Kidney (tissue), 14 donors: ENCODE results near the gene URGCP. TPM values are rescaled to one million over a fixed set of nuclear protein-coding genes. Genes with fewer than 3 reads are reported as not detected.
A peak's percentile ranks its signal among the peaks of the same experiment; 100 is the strongest.

Experiments
- DNase-seq, 5 donors: peaks; one replicate each; pipeline ENCODE4 v3.0.0-alpha.2; 2013 to 2020
- FAIRE-seq: peaks from 2 replicates; lab custom pipeline; 2012; peaks lifted over from hg19 to GRCh38; lab: Jason Lieb, UNC
- H3K27ac ChIP-seq, 2 donors: one replicate each; pipeline ENCODE4 v1.7.0; 2013; ENCODE audit warnings: low read depth in 2 of 2, low read length in 2 of 2, inconsistent platforms in 1 of 2
- H3K27me3 ChIP-seq: one replicate; pipeline ENCODE4 v1.7.1; 2013; ENCODE audit warnings: low read length, inconsistent platforms; ENCODE audit not compliant: control insufficient read depth, insufficient read depth
- H3K36me3 ChIP-seq, 3 donors: one replicate each; pipeline versions ENCODE4 v1.7.0 to v1.7.1; 2013; ENCODE audit warnings: low read length in 3 of 3, control low read depth in 1 of 3, inconsistent platforms in 1 of 3; ENCODE audit not compliant: insufficient read depth in 3 of 3, control insufficient read depth in 2 of 3
- H3K4me1 ChIP-seq, 3 donors: one replicate each; pipeline versions ENCODE4 v1.7.0 to v1.7.1; 2013; ENCODE audit warnings: low read length in 3 of 3, inconsistent platforms in 1 of 3, low read depth in 1 of 3; ENCODE audit not compliant: control insufficient read depth in 2 of 3, insufficient read depth in 2 of 3
- H3K4me3 ChIP-seq, 3 donors: one replicate each; pipeline versions ENCODE4 v1.7.0 to v1.8.1; 2013; ENCODE audit warnings: low read length in 3 of 3, control low read depth in 1 of 3, inconsistent platforms in 1 of 3
- H3K9ac ChIP-seq, 3 donors: one replicate each; pipeline versions ENCODE4 v1.7.0 to v1.7.1; 2013; ENCODE audit warnings: low read length in 3 of 3, control low read depth in 1 of 3, inconsistent platforms in 1 of 3
- H3K9me3 ChIP-seq, 3 donors: one replicate each; pipeline versions ENCODE4 v1.7.0 to v1.7.1; 2013; ENCODE audit warnings: low read length in 3 of 3, control low read depth in 1 of 3, inconsistent platforms in 1 of 3; ENCODE audit not compliant: control insufficient read depth in 2 of 3, insufficient read depth in 1 of 3
- intact Hi-C: fragments of 100-400 bp; cut with DNase I; formaldehyde crosslinking; loops from one replicate; pipeline ENCODE4 v1.11.1; 2022
- polyA plus RNA-seq: library from polyadenylated mRNA; stranded (reverse); fragments of 350-450 nt; fragmentation: Illumina TruSeq; extraction: RNeasy Lipid Tissue Mini Kit (QIAGEN cat#74804); gene quantifications from one replicate; pipeline ENCODE4 v1.2.3, GENCODE V29; 2014; ENCODE audit warnings: low read depth, low replicate concordance; ENCODE audit not compliant: insufficient read depth
- total RNA-seq: library from RNA; stranded (reverse); fragmentation: NEBNext Ultra II Directional; extraction: Animal tissue kit (Norgen Biotek cat#: 25700); gene quantifications from one replicate; pipeline ENCODE4 v1.2.1, GENCODE V29; 2021
- TF ChIP-seq, protein P1 (sequence below): IDR thresholded peaks from 3 replicates; pipeline ENCODE4 v1.5.1; 2012; ENCODE audit warnings: mild to moderate bottlenecking, moderate library complexity, borderline replicate concordance; ENCODE audit not compliant: insufficient read depth; ENCODE audit errors: extremely low read depth
- donor health status: control.
- donor health status: control.
- donor health status: control.
- donor health status: control.
- donor health status: control.
- donor health status: DM: yes; HTN: yes; CAD: no.
- donor health status: Normal renal cell carcinoma (clear cell type).

Gene URGCP
- total and polyA plus RNA-seq, 2 donors from 2014 or later: 32.9 to 41.0 TPM

DNA sequence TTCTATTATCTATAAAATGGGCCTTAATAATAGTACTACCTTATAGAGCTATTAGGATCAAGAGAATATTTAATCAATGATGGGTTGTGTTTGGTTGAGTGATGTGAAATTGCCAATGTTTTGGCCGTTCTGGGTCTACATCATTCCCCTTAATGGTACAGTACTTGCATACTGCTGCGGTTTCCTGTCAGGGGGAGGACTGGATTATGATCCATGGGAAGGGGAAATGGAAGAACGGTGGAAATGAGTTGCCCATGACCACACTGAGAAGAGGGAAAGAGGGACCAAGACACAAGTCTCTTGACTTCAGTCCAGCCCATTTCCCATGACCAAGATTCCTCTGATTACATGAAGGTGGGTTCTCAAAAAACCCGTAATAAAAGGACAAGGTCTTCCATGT, 36.1 kb downstream of the URGCP start:
- Histone ChIP-seq H3K4me1 (peaks cover 0 to 8% (median 0%) of the 10 kb centered on the region in 3 donors), H3K9me3 (no peaks in the 10 kb centered on the region), H3K9ac (no peak overlapping the region), H3K27me3 (no peaks in the 10 kb centered on the region), H3K4me3 (peak overlapping the region in 1 of 3 donors; percentile 83), H3K36me3 (peaks cover 3 to 17% (median 5%) of the 10 kb centered on the region in 3 donors), H3K27ac (no peak overlapping the region)
- DNase-seq (no peak), FAIRE-seq (no peak)
- intact Hi-C loops: no loop called here
- TF ChIP-seq, protein P1, sequence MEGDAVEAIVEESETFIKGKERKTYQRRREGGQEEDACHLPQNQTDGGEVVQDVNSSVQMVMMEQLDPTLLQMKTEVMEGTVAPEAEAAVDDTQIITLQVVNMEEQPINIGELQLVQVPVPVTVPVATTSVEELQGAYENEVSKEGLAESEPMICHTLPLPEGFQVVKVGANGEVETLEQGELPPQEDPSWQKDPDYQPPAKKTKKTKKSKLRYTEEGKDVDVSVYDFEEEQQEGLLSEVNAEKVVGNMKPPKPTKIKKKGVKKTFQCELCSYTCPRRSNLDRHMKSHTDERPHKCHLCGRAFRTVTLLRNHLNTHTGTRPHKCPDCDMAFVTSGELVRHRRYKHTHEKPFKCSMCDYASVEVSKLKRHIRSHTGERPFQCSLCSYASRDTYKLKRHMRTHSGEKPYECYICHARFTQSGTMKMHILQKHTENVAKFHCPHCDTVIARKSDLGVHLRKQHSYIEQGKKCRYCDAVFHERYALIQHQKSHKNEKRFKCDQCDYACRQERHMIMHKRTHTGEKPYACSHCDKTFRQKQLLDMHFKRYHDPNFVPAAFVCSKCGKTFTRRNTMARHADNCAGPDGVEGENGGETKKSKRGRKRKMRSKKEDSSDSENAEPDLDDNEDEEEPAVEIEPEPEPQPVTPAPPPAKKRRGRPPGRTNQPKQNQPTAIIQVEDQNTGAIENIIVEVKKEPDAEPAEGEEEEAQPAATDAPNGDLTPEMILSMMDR: no peak

DNA sequence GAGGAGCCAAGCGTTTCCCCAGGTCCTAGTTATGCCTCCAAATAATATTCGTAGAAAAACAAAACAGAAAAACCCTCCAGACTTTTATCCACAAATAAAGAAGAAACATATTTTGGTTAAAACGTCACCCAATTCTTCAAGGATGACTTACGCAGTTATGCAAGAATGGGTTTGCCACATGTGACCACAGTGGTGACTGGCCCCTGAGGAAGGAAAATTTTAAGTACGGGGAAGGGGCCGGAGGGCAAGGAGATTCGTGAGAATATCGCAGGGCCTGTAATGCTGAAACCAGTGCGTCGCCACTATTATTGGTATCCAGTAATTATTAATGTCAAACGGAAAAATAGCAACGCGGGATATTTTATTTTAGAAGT, 36.5 kb downstream of the URGCP start:
- DNase-seq (peak in 3 of 5 donors; percentile 22 to 60 (median 56)), FAIRE-seq (no peak)
- Histone ChIP-seq H3K9ac (peak overlapping the region; percentile 42 to 72 (median 71)), H3K4me3 (peak overlapping the region; percentile 79 to 83 (median 81)), H3K9me3 (no peaks in the 10 kb centered on the region), H3K36me3 (peaks cover 5 to 16% (median 6%) of the 10 kb centered on the region in 3 donors), H3K27ac (peak overlapping the region; percentile 86 to 93), H3K4me1 (peaks cover 0 to 8% (median 0%) of the 10 kb centered on the region in 3 donors), H3K27me3 (no peaks in the 10 kb centered on the region)
- intact Hi-C loops: no loop called here
- TF ChIP-seq, protein P1: no peak

DNA sequence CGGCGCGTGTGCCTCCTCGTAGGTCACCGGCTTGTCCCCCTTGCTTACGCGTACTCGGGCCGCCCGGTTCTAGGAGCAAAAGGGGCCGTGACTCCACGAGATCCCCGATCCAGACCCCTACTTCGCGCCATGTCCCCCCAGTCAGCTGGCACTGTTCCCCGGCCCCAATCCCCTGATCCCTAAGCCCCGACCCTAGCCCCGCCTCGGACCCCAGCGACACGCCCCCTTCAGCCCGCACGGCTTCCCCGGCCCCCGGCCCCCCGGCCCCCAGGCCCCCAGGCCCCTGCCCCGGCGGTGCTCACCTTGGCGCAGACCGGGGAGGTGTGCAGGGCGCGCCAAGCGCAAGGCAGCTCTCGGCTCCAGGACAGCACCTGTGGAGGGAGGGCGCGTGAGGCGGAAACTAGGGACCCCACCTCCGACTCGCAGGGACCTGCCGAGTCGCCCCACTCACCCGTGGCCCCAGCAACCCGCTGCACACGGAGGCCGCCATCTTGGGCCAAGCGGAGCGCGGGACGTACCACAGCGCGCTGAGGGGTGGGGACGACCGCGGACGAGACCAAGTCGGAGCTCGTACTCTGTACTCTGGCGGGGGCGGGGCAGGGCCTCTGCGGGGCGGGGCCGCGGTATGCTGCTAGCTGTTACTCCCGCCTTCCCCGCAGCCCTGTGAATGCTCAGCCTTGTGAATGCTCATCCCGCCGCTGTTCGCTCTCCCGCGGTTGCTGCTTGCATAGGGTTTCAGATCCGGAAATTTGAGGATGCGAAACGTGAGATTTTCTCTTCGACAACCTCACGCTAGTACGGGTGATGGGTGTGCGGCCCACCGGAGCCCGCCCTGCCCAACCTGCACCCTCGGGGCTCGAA, 37.2 kb downstream of the URGCP start, which contains the start of gene MRPS24:
TSS of gene MRPS24 (minus strand) at position 512 of the 861 bp plus-strand sequence. CDS start at position 490, 22 bp downstream.
- DNase-seq: peak; percentile 96 to 99 (median 97)
- FAIRE-seq: no peak
- peak within 1 kb of the TSS; percentile 71 to 84 (median 77) for H3K9ac ChIP-seq
- peaks cover 5 to 16% (median 6%) of the 10 kb centered on the region in 3 donors for H3K36me3 ChIP-seq
- H3K4me3 ChIP-seq: peak within 1 kb of the TSS; percentile 79 to 83 (median 81)
- no peaks in the 10 kb centered on the region for H3K27me3 ChIP-seq
- H3K9me3 ChIP-seq: no peaks in the 10 kb centered on the region
- H3K27ac ChIP-seq: peak within 1 kb of the TSS; percentile 86 to 93
- H3K4me1 ChIP-seq: peaks cover 0 to 8% (median 0%) of the 10 kb centered on the region in 3 donors
- intact Hi-C loops: no loop called here
- TF ChIP-seq, protein P1: no peak
